ENCODE results near the gene PRB2. TPM values are rescaled to one million over a fixed set of nuclear protein-coding genes. Genes with fewer than 3 reads are reported as not detected.
"Not testable (repeated sequence)": the region's sequence is repeated elsewhere in the genome, so short reads cannot be mapped to it uniquely, and the experiment has no call there.

PRB2 gene
- not detected for polyA plus RNA-seq (2013, experiment 1 of 2)
- polyA plus RNA-seq (2013, experiment 2 of 2) = not detected

- not testable (repeated sequence) for H2BK120ac ChIP-seq (ENCODE audit: low read depth, low read length); H3K27ac ChIP-seq (ENCODE audit: low read depth, low read length); H3K9ac ChIP-seq (ENCODE audit: low read length); H2AK5ac ChIP-seq (ENCODE audit: low read length); H3K4me2 ChIP-seq (ENCODE audit: low read length); H3K79me1 ChIP-seq (ENCODE audit: low read length); H2BK15ac ChIP-seq (replicated peaks; ENCODE audit: low read depth); H3K4ac ChIP-seq (ENCODE audit: low read depth, low read length); DNase-seq; H3K4me3 ChIP-seq (ENCODE audit: low read length); H4K5ac ChIP-seq (ENCODE audit: low read length); H4K8ac ChIP-seq (ENCODE audit: low read depth, low read length); H3K79me2 ChIP-seq (ENCODE audit: control insufficient read depth, insufficient read depth, low read length); H3K27me3 ChIP-seq (ENCODE audit: insufficient read depth, low read length, poor library complexity); H3K23ac ChIP-seq (ENCODE audit: low read length); H3K56ac ChIP-seq (ENCODE audit: low read length); H3K18ac ChIP-seq (ENCODE audit: low read length); H3K36me3 ChIP-seq (ENCODE audit: control insufficient read depth, insufficient read depth, low read length); H3K4me1 ChIP-seq (ENCODE audit: control insufficient read depth, low read depth, low read length); H2BK5ac ChIP-seq (ENCODE audit: low read length)
- no CpG with 5 or more reads among the region's 1 CpG for WGBS (ENCODE audit: extremely low coverage, insufficient coverage, low lambda C conversion rate)
Observed at GRCh38 chr12:11395467-11395866, at the start of gene PRB2. Gene PRB2 (minus strand): TSS chr12:11395567. CDS start chr12:11395529, 38 bp downstream.

GRCh38 chr12:11437966-11438365 is 42.6 kb upstream of the PRB2 start:
- no peak overlapping the region for H4K8ac ChIP-seq (ENCODE audit: low read depth, low read length)

GRCh38 chr12:11433664-11434063 is 38.3 kb upstream of the PRB2 start:
- Histone ChIP-seq H3K4me2 (ENCODE audit: low read length) (no peak overlapping the region), H3K27ac (ENCODE audit: low read depth, low read length) (no peak overlapping the region), H2BK15ac (replicated peaks; ENCODE audit: low read depth) (no peak overlapping the region), H3K23ac (ENCODE audit: low read length) (no peak overlapping the region), H3K56ac (ENCODE audit: low read length) (no peak overlapping the region), H2AK5ac (ENCODE audit: low read length) (no peak overlapping the region), H3K27me3 (ENCODE audit: insufficient read depth, low read length, poor library complexity) (no peaks in the 10 kb centered on the region), H3K79me1 (ENCODE audit: low read length) (no peaks in the 10 kb centered on the region), H4K5ac (ENCODE audit: low read length) (no peak overlapping the region), H3K4ac (ENCODE audit: low read depth, low read length) (no peak overlapping the region), H3K4me3 (ENCODE audit: low read length) (no peak overlapping the region), H2BK5ac (ENCODE audit: low read length) (no peak overlapping the region), H2BK120ac (ENCODE audit: low read depth, low read length) (no peak overlapping the region), H3K36me3 (ENCODE audit: control insufficient read depth, insufficient read depth, low read length) (no peaks in the 10 kb centered on the region), H3K4me1 (ENCODE audit: control insufficient read depth, low read depth, low read length) (peaks cover 6% of the 10 kb centered on the region), H3K9ac (ENCODE audit: low read length) (no peak overlapping the region), H4K8ac (ENCODE audit: low read depth, low read length) (no peak overlapping the region), H3K18ac (ENCODE audit: low read length) (no peak overlapping the region), H3K79me2 (ENCODE audit: control insufficient read depth, insufficient read depth, low read length) (no peaks in the 10 kb centered on the region)
- peak; percentile 77 for DNase-seq
- no CpG with 5 or more reads among the region's 4 CpGs for whole genome bisulfite sequencing (ENCODE audit: extremely low coverage, insufficient coverage, low lambda C conversion rate)

More at GRCh38 chr12:11437966-11438365, 42.6 kb upstream of the PRB2 start:
- Histone ChIP-seq H3K27ac (ENCODE audit: low read depth, low read length) (no peak overlapping the region), H2BK5ac (ENCODE audit: low read length) (no peak overlapping the region), H3K56ac (ENCODE audit: low read length) (no peak overlapping the region), H3K27me3 (ENCODE audit: insufficient read depth, low read length, poor library complexity) (no peaks in the 10 kb centered on the region), H3K4me2 (ENCODE audit: low read length) (no peak overlapping the region), H3K9ac (ENCODE audit: low read length) (no peak overlapping the region), H3K4me3 (ENCODE audit: low read length) (no peak overlapping the region), H2AK5ac (ENCODE audit: low read length) (no peak overlapping the region), H3K79me1 (ENCODE audit: low read length) (no peaks in the 10 kb centered on the region), H3K4ac (ENCODE audit: low read depth, low read length) (no peak overlapping the region), H4K5ac (ENCODE audit: low read length) (no peak overlapping the region), H2BK120ac (ENCODE audit: low read depth, low read length) (no peak overlapping the region), H3K23ac (ENCODE audit: low read length) (no peak overlapping the region), H3K79me2 (ENCODE audit: control insufficient read depth, insufficient read depth, low read length) (no peaks in the 10 kb centered on the region), H3K4me1 (ENCODE audit: control insufficient read depth, low read depth, low read length) (peaks cover 4% of the 10 kb centered on the region), H3K18ac (ENCODE audit: low read length) (no peak overlapping the region), H2BK15ac (replicated peaks; ENCODE audit: low read depth) (no peak overlapping the region), H3K36me3 (ENCODE audit: control insufficient read depth, insufficient read depth, low read length) (no peaks in the 10 kb centered on the region)
- WGBS (ENCODE audit: extremely low coverage, insufficient coverage, low lambda C conversion rate) = no CpG with 5 or more reads among the region's 2 CpGs
- no peak for DNase-seq

GRCh38 chr12:11431486-11431885 is 36.1 kb upstream of the PRB2 start:
- Histone ChIP-seq H3K4me2 (ENCODE audit: low read length) (no peak overlapping the region), H3K79me2 (ENCODE audit: control insufficient read depth, insufficient read depth, low read length) (no peaks in the 10 kb centered on the region), H4K8ac (ENCODE audit: low read depth, low read length) (no peak overlapping the region), H2BK120ac (ENCODE audit: low read depth, low read length) (no peak overlapping the region), H3K27me3 (ENCODE audit: insufficient read depth, low read length, poor library complexity) (no peaks in the 10 kb centered on the region), H3K27ac (ENCODE audit: low read depth, low read length) (no peak overlapping the region), H3K23ac (ENCODE audit: low read length) (no peak overlapping the region), H3K9ac (ENCODE audit: low read length) (no peak overlapping the region), H3K4me3 (ENCODE audit: low read length) (no peak overlapping the region), H3K4ac (ENCODE audit: low read depth, low read length) (no peak overlapping the region), H4K5ac (ENCODE audit: low read length) (no peak overlapping the region), H3K4me1 (ENCODE audit: control insufficient read depth, low read depth, low read length) (peaks cover 6% of the 10 kb centered on the region), H2BK15ac (replicated peaks; ENCODE audit: low read depth) (no peak overlapping the region), H3K18ac (ENCODE audit: low read length) (no peak overlapping the region), H2AK5ac (ENCODE audit: low read length) (no peak overlapping the region), H2BK5ac (ENCODE audit: low read length) (no peak overlapping the region), H3K36me3 (ENCODE audit: control insufficient read depth, insufficient read depth, low read length) (no peaks in the 10 kb centered on the region), H3K56ac (ENCODE audit: low read length) (no peak overlapping the region), H3K79me1 (ENCODE audit: low read length) (no peaks in the 10 kb centered on the region)
- no CpG with 5 or more reads among the region's 4 CpGs for WGBS (ENCODE audit: extremely low coverage, insufficient coverage, low lambda C conversion rate)
- no peak for DNase-seq

GRCh38 chr12:11427341-11427740 is 32.0 kb upstream of the PRB2 start:
- Histone ChIP-seq H2AK5ac (ENCODE audit: low read length) (no peak overlapping the region), H3K4ac (ENCODE audit: low read depth, low read length) (no peak overlapping the region), H3K18ac (ENCODE audit: low read length) (no peak overlapping the region), H2BK15ac (replicated peaks; ENCODE audit: low read depth) (no peak overlapping the region), H3K23ac (ENCODE audit: low read length) (no peak overlapping the region), H3K36me3 (ENCODE audit: control insufficient read depth, insufficient read depth, low read length) (no peaks in the 10 kb centered on the region), H3K9ac (ENCODE audit: low read length) (no peak overlapping the region), H3K79me1 (ENCODE audit: low read length) (no peaks in the 10 kb centered on the region), H3K4me3 (ENCODE audit: low read length) (no peak overlapping the region), H4K5ac (ENCODE audit: low read length) (no peak overlapping the region), H3K27me3 (ENCODE audit: insufficient read depth, low read length, poor library complexity) (no peaks in the 10 kb centered on the region), H3K79me2 (ENCODE audit: control insufficient read depth, insufficient read depth, low read length) (no peaks in the 10 kb centered on the region), H3K27ac (ENCODE audit: low read depth, low read length) (no peak overlapping the region), H3K4me2 (ENCODE audit: low read length) (no peak overlapping the region), H4K8ac (ENCODE audit: low read depth, low read length) (no peak overlapping the region), H2BK5ac (ENCODE audit: low read length) (no peak overlapping the region), H3K4me1 (ENCODE audit: control insufficient read depth, low read depth, low read length) (no peaks in the 10 kb centered on the region), H3K56ac (ENCODE audit: low read length) (no peak overlapping the region), H2BK120ac (ENCODE audit: low read depth, low read length) (no peak overlapping the region)
- no CpG with 5 or more reads among the region's 1 CpG for WGBS (ENCODE audit: extremely low coverage, insufficient coverage, low lambda C conversion rate)
- no peak for DNase-seq

- no peak overlapping the region for H3K56ac ChIP-seq (ENCODE audit: low read length)
- no peak overlapping the region for H3K18ac ChIP-seq (ENCODE audit: low read length)
- no peak overlapping the region for H2AK5ac ChIP-seq (ENCODE audit: low read length)
- no peak overlapping the region for H3K4me3 ChIP-seq (ENCODE audit: low read length)
- no peak overlapping the region for H4K5ac ChIP-seq (ENCODE audit: low read length)
- H3K36me3 ChIP-seq (ENCODE audit: control insufficient read depth, insufficient read depth, low read length) = no peaks in the 10 kb centered on the region
- no peaks in the 10 kb centered on the region for H3K27me3 ChIP-seq (ENCODE audit: insufficient read depth, low read length, poor library complexity)
- H3K27ac ChIP-seq (ENCODE audit: low read depth, low read length) = no peak overlapping the region
- H3K79me2 ChIP-seq (ENCODE audit: control insufficient read depth, insufficient read depth, low read length) = no peaks in the 10 kb centered on the region
- H3K4ac ChIP-seq (ENCODE audit: low read depth, low read length) = no peak overlapping the region
- no peak overlapping the region for H3K23ac ChIP-seq (ENCODE audit: low read length)
- H3K4me1 ChIP-seq (ENCODE audit: control insufficient read depth, low read depth, low read length) = no peaks in the 10 kb centered on the region
- H4K8ac ChIP-seq (ENCODE audit: low read depth, low read length) = no peak overlapping the region
- no peak overlapping the region for H2BK5ac ChIP-seq (ENCODE audit: low read length)
- H3K9ac ChIP-seq (ENCODE audit: low read length) = no peak overlapping the region
- H2BK120ac ChIP-seq (ENCODE audit: low read depth, low read length) = no peak overlapping the region
- no peak for DNase-seq
- H3K4me2 ChIP-seq (ENCODE audit: low read length) = no peak overlapping the region
- H2BK15ac ChIP-seq (replicated peaks; ENCODE audit: low read depth) = no peak overlapping the region
- H3K79me1 ChIP-seq (ENCODE audit: low read length) = no peaks in the 10 kb centered on the region
Observed at GRCh38 chr12:11412731-11413130, 17.4 kb upstream of the PRB2 start.
